Small intestine (tissue), 7 donors: ENCODE results near the gene ETV6. TPM values are rescaled to one million over a fixed set of nuclear protein-coding genes. Genes with fewer than 3 reads are reported as not detected.
"Not testable (repeated sequence)": the region's sequence is repeated elsewhere in the genome, so short reads cannot be mapped to it uniquely, and the experiment has no call there.

ENCODE experiments used
- DNase-seq, 2 donors: peaks; one replicate each; pipeline versions ENCODE4 v3.0.0 to v3.0.0-alpha.2; 2013
- FAIRE-seq: peaks from 2 replicates; lab custom pipeline; 2012; peaks lifted over from hg19 to GRCh38; lab: Jason Lieb, UNC
- H3K27ac ChIP-seq, 3 donors: one replicate each; pipeline ENCODE4 v1.5.1; 2013; ENCODE audit warnings: low read length in 2 of 3, mild to moderate bottlenecking in 2 of 3, control low read depth in 1 of 3, inconsistent platforms in 1 of 3, low read depth in 1 of 3, moderate library complexity in 1 of 3
- H3K27me3 ChIP-seq, 3 donors: one replicate each; pipeline ENCODE4 v1.6.1; 2013; ENCODE audit warnings: low read length in 3 of 3, inconsistent platforms in 1 of 3; ENCODE audit not compliant: control insufficient read depth in 3 of 3, insufficient read depth in 3 of 3
- H3K36me3 ChIP-seq, 3 donors: one replicate each; pipeline ENCODE4 v1.6.1; 2013; ENCODE audit warnings: low read length in 3 of 3, inconsistent platforms in 1 of 3, low read depth in 1 of 3, mild to moderate bottlenecking in 1 of 3, moderate library complexity in 1 of 3; ENCODE audit not compliant: control insufficient read depth in 3 of 3, insufficient read depth in 2 of 3
- H3K4me1 ChIP-seq, 3 donors: one replicate each; pipeline ENCODE4 v1.6.1; 2013; ENCODE audit warnings: low read length in 2 of 3, inconsistent platforms in 1 of 3, low read depth in 1 of 3, mild to moderate bottlenecking in 1 of 3, moderate library complexity in 1 of 3; ENCODE audit not compliant: control insufficient read depth in 3 of 3, insufficient read depth in 2 of 3
- H3K4me3 ChIP-seq, 3 donors: one replicate each; pipeline ENCODE4 v1.5.1; 2013; ENCODE audit warnings: low read length in 3 of 3, control low read depth in 1 of 3, inconsistent platforms in 1 of 3, low read depth in 1 of 3, mild to moderate bottlenecking in 1 of 3, moderate library complexity in 1 of 3
- H3K9me3 ChIP-seq, 2 donors: one replicate each; pipeline ENCODE4 v1.6.1; 2013; ENCODE audit warnings: low read depth in 1 of 2, low read length in 1 of 2; ENCODE audit not compliant: control insufficient read depth in 2 of 2, insufficient read depth in 1 of 2
- WGBS, 3 donors: extraction: QIAGEN DNeasy Blood & Tissue Kit; methylation state at CpG; one replicate each; pipeline ENCODE4 v1.1.7; 2013; 5-methylcytosine and 5-hydroxymethylcytosine counted together
- polyA plus RNA-seq, 4 donors: library from polyadenylated mRNA; stranded (reverse) in 3 of 4; unstranded in 1 of 4; fragments of 200-250 nt in 3 of 4; fragments of 120-200 nt in 1 of 4; gene quantifications; one replicate each; pipeline versions ENCODE4 v1.2.1 to v1.2.3, GENCODE V29; 2013
- donor health status: healthy with polysubstance abuse.
- donor health status: control.
- donor health status: control.
- donor health status: Bipolar disorder and iron deficiency.
- donor health status: healthy.

The ETV6 gene
- polyA plus RNA-seq, 4 donors, result 5.1 to 13.6 (median 8.4) TPM

DNA sequence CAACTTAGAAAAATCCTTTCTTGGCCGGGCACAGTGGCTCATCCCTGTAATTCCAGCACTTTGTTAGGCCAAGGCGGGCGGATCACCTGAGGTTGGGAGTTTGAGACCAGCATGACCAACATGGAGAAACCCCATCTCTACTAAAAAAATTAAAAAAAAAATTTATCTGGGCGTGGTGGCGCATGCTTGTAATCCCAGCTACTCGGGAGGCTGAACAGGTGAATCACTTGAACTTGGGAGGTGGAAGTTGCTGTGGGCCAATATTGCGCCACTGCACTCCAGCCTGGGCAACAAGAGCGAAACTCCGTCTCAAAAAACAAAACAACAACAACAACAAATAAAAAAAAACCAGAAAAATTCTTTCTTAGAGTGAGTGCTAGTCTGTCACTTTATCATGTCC, 17.6 kb upstream of the ETV6 start:
- H3K4me1 ChIP-seq, H3K4me3 ChIP-seq, H3K27me3 ChIP-seq, H3K27ac ChIP-seq, H3K36me3 ChIP-seq, DNase-seq, FAIRE-seq, H3K9me3 ChIP-seq: not testable (repeated sequence)
- 92 to 95% (median 94%) methylated on average over 9 of the region's 9 CpGs for WGBS, 3 donors

DNA sequence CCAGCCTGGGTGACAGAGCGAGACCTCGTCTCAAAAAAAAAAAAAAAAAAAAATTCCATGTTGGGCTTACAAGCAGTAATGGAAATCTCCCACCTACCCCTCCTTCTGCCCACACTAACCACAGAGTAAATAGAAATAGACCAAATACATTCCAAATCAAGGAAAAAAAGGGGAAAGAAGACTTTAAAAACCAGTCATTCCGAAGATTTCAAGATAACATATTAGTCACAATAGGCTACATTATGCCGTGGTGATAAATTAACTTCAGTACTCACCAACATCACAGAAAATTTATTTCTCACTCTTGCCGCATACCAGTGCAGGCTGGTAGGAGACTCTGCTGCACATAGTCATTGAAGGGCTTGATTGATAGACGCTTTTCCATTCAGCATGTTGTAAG, 15.5 kb upstream of the ETV6 start:
- peaks cover 1 to 7% of the 10 kb centered on the region in 2 donors for H3K9me3 ChIP-seq
- no peak overlapping the region for H3K27ac ChIP-seq
- DNase-seq (no peak), FAIRE-seq (no peak)
- H3K36me3 ChIP-seq, result no peaks in the 10 kb centered on the region
- no peaks in the 10 kb centered on the region for H3K4me1 ChIP-seq
- H3K4me3 ChIP-seq, result no peak overlapping the region
- WGBS, 3 donors, result 63 to 87% (median 68%) methylated on average over 4 to 6 of the region's 6 CpGs
- H3K27me3 ChIP-seq, result no peaks in the 10 kb centered on the region

DNA sequence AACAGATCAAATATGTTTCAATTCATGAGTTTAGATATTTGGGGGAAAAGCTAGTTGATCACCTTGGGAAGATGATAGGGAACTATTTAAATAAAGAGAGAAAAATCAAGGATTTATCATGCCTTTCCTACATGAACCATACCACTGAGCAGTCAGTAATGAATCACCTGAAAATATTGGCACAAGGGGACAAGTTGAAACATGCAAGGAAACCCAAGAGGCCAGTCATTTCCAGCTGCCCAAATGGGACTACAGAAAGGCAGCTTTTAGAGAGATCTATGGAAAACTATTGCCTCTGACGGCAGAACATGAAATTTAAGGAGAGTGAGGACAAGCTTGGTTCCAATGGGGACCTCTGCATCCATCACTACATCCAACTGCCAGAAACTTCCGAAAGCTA, 14.1 kb upstream of the ETV6 start:
- H3K27ac ChIP-seq, result no peak overlapping the region
- FAIRE-seq, result no peak
- H3K9me3 ChIP-seq, result peaks cover 1 to 7% of the 10 kb centered on the region in 2 donors
- no peak overlapping the region for H3K4me3 ChIP-seq
- H3K4me1 ChIP-seq, result no peaks in the 10 kb centered on the region
- no peaks in the 10 kb centered on the region for H3K27me3 ChIP-seq
- no peaks in the 10 kb centered on the region for H3K36me3 ChIP-seq
- WGBS, 3 donors, result 96 to 100% (median 96%) methylated on average over 2 of the region's 2 CpGs
- DNase-seq, result no peak

DNA sequence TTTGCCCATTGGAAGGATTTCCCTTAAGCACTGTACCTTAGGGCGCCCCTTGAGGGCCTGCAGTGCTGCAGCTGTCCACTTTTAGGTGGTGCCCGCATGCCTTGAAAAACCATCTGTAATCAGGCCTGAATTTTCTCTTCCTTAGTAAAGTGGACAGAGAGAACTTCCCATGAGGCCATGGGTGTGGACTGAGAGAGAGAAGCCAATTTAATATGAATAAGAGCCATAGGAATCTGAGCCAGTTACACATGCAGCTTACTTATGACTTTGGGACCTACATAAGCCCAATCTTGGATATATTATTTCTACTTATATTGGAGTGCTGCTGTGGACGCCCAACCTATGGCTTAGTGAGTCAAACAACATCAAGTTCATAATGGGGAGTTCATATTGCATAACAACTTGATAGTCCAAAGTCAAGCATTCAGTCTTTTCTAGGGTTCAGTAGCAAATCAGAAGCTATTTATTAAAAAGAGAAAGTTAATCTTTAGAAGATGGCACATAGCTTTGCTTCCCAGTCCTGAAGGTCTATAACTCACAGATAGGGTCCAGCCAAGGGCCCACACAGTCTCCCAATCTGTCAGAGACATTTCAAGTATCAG, 11.1 kb upstream of the ETV6 start:
- no peak overlapping the region for H3K27ac ChIP-seq
- FAIRE-seq, result no peak
- 62 to 84% (median 74%) methylated on average over 3 of the region's 3 CpGs for WGBS, 3 donors
- H3K36me3 ChIP-seq, result peaks cover 0 to 3% (median 0%) of the 10 kb centered on the region in 3 donors
- H3K4me3 ChIP-seq, result no peak overlapping the region
- no peaks in the 10 kb centered on the region for H3K27me3 ChIP-seq
- H3K4me1 ChIP-seq, result no peaks in the 10 kb centered on the region
- DNase-seq, result peak in 1 of 2 donors; percentile 76
- H3K9me3 ChIP-seq, result peaks cover 1 to 7% of the 10 kb centered on the region in 2 donors

DNA sequence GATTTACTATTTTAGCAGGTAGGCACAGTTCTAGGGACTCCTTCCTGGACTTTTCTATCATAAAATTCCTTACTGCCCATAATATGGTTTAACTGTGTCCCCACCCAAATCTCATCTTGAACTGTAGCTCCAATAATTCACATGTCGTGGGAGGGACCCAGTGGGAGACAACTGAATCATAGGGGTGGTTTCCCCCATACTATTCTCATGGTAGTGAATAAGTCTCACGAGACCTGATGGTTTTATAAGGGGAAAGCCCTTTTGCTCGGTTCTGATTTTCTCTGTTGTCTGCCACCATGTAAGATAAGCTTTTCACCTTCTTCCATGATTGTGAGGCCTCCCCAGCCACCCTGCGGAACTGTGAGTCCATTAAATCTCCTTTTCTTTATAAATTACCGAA, 10.0 kb upstream of the ETV6 start:
- 88 to 91% (median 88%) methylated on average over 5 of the region's 5 CpGs for WGBS, 3 donors
- H3K9me3 ChIP-seq, result peaks cover 1 to 7% of the 10 kb centered on the region in 2 donors
- H3K27me3 ChIP-seq, result no peaks in the 10 kb centered on the region
- H3K4me1 ChIP-seq, result no peaks in the 10 kb centered on the region
- no peak overlapping the region for H3K27ac ChIP-seq
- no peak for DNase-seq
- no peak overlapping the region for H3K4me3 ChIP-seq
- H3K36me3 ChIP-seq, result peaks cover 0 to 3% (median 0%) of the 10 kb centered on the region in 3 donors
- FAIRE-seq, result no peak

DNA sequence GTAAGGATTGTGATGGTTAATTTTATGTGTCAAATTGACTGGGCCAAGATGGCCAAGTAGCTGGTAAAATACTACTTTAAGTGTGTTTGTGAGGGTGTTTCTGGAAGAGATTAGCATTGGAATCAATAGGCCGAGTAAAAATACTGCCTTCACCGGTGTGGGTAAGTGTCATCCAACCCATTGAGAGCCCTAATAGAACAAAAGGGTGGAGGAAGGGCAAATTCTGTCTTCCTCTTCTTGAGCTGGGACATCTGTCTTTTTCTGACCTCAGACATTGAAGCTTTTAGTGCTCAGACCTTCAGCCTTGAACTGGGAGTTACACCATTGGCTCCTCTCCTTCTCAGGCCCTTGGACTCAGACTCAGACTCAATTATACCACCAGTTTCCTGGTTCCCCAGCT, 8.0 kb upstream of the ETV6 start:
- 89 to 96% (median 94%) methylated on average over 2 of the region's 2 CpGs for WGBS, 3 donors
- H3K27me3 ChIP-seq, result no peaks in the 10 kb centered on the region
- no peak for DNase-seq
- H3K4me1 ChIP-seq, result no peaks in the 10 kb centered on the region
- H3K27ac ChIP-seq, result no peak overlapping the region
- H3K4me3 ChIP-seq, result no peak overlapping the region
- no peak for FAIRE-seq
- H3K9me3 ChIP-seq, result peaks cover 0 to 7% of the 10 kb centered on the region in 2 donors
- H3K36me3 ChIP-seq, result peaks cover 0 to 3% (median 0%) of the 10 kb centered on the region in 3 donors

DNA sequence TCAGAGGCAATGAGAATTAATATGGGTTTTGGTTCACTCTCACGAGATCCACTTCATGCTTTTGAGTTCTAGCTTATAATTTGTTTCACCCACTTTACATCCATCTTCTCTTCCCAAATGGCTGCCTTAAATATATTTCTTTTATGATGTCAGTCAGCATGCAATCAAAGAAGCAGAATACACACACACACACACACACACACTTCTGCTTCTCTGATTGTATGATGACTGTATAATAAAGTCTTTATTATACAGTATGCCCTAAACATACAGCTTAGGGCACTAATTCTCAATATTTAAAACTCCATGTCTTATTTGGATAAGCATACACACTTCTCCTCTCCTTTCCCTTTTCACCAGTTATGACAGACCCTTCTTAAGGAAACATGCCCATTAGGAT, 6.7 kb upstream of the ETV6 start:
- Histone ChIP-seq H3K36me3 (peaks cover 0 to 3% (median 0%) of the 10 kb centered on the region in 3 donors), H3K9me3 (peaks cover 0 to 7% of the 10 kb centered on the region in 2 donors), H3K27me3 (no peaks in the 10 kb centered on the region), H3K4me1 (no peaks in the 10 kb centered on the region), H3K27ac (no peak overlapping the region), H3K4me3 (no peak overlapping the region)
- FAIRE-seq (no peak), DNase-seq (no peak)
- 78 to 94% (median 82%) methylated on average over 1 of the region's 1 CpG for WGBS, 3 donors

DNA sequence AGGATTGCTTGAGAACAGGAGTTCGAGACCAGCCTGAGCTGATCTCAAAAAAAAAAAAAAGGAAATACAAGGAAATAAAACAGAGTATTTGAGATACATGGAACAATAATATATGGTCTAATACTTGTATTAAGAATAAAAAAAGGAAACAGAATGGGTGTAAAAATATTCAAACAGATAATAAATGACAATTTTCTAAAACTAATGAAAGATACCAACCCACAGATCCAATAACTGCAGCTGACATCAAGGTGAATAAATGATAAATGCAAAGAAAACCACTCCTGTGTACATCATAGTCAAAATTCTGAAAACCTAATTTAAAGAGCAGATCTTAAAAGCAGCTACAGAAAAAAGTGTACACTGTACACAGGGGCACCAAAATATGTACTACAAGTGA, 4.1 kb upstream of the ETV6 start:
- Histone ChIP-seq H3K27ac (no peak overlapping the region), H3K36me3 (peaks cover 0 to 3% (median 0%) of the 10 kb centered on the region in 3 donors), H3K9me3 (peaks cover 0 to 7% of the 10 kb centered on the region in 2 donors), H3K27me3 (no peaks in the 10 kb centered on the region), H3K4me3 (no peak overlapping the region), H3K4me1 (no peaks in the 10 kb centered on the region)
- 92 to 100% (median 96%) methylated on average over 1 of the region's 1 CpG for WGBS, 3 donors
- no peak for FAIRE-seq
- no peak for DNase-seq
